SK-N-MC (cell line): Measurements from ENCODE around the gene QSER1.

Source experiments
- EZH2 ChIP-seq: fragments of 200-600 bp; sonication (generic); IDR thresholded peaks from one replicate; pipeline ENCODE4 v1.6.1; 2017; ENCODE audit warnings: antibody characterized with exemption
- POLR2AphosphoS5 ChIP-seq: IDR thresholded peaks from 2 replicates; pipeline ENCODE4 v1.6.1; 2012; ENCODE audit warnings: mild to moderate bottlenecking, low read depth, low read length, borderline replicate concordance

DNA sequence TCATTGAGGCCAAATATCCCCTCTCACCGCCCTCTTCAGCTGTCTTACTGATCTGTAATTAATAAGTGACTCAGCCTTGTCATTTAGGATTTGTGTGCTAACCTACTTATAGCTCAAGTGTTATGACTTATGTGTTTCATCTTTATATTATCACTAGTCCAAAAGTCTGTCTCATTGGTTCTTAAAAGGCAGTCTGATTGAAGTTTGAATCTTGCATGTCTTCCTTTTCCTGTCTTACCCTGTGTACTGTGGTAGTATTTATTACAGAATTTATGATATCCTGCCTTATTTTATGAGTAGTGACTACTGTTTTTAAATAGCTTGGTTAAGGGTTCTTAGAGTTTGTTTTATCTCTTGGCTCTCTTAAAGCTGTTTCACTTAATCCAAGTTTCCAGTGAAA, 129.3 kb downstream of the QSER1 start:
- TF ChIP-seq POLR2AphosphoS5, result no peak
- no peak for TF ChIP-seq EZH2
